Embryonic facial prominence (tissue), 1 donor: Measurements from ENCODE around the gene PDCD10.

Experiments
- DNase-seq: peaks from one replicate; pipeline ENCODE4 v3.0.0-alpha.2; 2016; ENCODE audit errors: extremely low spot score

PDCD10 gene

DNA sequence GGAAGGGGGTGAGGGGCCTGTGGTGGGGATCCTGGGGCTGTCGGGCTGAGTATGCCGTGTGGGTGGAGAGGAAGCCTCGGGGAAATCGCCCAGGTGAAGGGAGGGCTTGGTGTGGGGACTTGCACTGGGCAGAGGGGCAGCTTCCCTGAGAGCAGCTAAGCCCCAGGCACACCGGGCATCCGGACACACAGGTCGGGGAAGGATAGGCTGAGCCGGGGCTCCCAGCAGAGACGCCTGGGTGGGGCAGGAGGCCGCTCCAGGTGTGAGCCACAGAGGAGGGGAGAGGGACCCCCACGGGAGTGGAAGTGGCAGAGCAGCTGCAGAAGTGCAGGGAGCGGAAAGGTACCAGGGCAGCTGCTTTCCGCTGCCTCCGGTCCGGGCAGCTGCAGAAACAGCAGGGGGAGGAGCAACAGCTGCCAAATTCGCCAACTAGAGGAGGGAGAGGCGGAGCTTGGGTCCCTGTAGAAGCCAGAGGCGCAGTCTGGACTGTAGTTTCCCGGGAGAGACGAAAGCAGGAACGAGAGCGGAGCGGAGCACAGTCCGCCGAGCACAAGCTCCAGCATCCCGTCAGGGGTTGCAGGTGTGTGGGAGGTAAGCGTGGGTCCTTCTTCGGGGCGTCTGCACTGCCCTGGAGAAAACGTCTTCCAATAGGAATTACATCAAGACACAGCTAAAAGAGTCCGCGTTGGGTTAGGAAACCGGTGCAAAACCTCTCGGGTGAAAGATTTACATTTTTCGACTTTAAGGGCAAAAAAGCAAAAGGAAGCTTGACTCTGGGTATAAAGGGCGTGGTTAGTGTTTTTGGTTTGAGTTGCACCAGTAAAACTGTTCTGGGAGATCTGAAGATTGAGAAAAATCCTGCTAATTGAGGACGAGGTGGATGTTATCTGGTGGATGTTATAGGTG, 794 bp upstream of the PDCD10 start, which contains the start of gene SERPINI1:
Gene SERPINI1 (plus strand): TSS at position 489 of the 906 bp plus-strand sequence. CDS start 53,408 bp downstream, outside the sequence.
- peak; percentile 79 for DNase-seq

DNA sequence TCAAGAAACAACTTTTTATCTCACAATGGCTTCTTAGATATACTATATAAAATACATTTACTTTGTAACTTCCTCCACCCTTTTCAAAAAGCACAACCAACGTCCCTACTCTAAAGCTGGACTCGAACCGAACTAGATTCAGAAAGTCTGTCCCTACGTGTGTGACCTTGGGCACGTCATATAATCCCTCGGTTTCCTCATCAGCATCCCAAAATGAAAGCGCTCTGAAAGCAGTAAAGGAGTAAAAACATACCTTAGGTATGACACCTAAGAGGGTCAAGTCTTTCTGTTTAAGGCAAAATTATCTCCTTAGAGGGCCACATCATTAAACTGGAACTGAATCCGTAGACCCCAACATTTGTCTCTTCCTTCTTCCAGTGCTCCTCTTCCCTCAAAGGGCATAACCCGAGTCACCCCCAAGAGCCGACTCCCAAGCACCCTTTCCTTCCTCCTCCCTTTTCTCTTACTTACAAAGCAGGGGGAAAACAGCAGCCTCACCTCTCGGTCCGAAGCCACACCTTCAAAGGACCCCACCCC, 663 bp downstream of the PDCD10 start:
- no peak for DNase-seq

DNA sequence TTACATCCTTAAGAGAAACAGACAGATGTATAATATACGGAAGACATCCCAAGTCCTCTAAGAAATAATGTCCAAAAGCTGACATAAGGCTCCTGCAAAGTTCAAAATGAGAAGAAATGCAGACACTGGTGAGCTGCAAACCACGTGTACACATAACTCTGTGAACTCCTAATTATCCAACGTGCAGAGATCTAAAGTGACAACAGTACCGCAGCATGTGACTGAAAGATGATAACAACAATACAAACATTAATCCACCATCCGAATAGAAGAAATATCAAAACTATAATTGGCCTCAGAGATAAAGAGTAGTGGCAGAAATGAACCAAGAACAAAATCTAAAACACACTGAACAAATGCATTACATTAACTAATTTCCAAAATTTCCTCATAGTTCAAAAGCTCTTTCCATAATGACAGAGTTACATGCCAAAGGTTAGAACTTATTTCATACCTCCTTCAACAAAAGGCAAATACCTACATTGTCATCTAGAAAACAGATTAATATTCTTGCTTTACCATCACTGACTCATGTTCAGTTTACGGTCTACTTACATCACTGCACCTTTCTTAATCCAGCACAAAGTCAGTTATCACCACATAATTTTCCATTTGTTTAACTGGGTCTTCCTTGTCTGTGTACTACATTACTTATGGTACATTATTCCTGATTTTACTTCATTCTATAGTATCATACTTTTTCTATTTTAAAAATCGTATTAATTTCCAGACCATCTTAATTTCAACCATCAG, 2.2 kb downstream of the PDCD10 start:
- DNase-seq, result no peak

DNA sequence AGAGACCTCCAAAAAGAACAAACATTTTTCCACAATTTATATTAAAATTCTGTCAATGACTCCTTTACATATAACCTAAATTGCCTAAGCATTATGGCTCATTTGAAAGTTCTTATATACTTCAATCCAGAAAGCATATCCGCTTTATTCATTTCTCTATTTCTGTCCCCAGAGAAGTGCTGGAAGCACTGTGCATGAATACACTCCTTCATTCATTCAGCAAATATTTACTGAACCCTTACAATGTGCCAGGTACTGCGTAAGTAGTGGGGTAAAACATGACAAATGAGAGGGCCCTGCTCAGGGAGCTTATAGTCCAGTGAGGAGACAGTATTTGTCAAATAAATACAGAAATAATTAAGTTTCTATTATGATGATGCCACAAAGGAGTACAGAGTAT, 3.3 kb downstream of the PDCD10 start:
- DNase-seq, result no peak

- no peak for DNase-seq
Observed at GRCh38 chr3:167729591-167729990, 5.1 kb downstream of the PDCD10 start.

GRCh38 chr3:167728632-167729323, 5.9 kb downstream of the PDCD10 start:
- DNase-seq, result no peak

DNA sequence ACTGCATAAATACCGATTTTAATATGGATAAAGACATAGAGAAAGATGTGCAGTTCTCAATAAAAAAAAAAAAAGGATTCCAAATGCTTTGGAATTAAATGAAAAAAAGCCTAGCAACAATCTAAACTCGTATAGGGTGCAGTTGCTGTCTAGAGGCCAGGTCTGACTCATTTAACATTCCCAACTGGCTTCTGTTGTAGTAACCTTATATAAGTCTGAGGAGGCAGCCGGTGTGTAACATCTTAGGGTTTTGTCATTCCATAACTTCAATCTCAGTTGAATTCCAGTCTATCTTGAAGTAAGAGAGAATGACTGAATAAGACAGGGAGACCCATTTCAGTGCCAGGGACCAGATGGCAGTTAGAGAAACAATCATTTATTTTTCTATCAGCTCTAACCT, 6.5 kb downstream of the PDCD10 start:
- DNase-seq, result no peak

DNA sequence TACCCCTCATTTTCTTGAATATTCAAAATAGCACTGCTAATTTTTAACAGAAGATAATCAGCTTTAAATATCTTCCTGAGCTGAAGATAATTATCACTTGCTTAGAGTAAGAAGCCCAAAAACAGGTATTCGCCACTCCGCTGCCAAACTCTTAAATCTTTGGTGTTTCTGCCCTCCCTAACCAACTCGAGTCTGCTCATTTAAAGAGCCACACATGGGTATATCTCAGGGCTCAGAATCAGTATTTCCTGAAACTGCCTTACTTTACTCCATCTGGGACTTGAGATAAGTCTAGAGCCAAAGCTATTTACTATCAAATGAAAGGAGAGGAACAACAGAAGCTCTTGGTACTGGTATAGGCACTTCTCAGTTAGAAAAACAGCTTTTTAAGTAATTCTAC, 10.8 kb downstream of the PDCD10 start:
- DNase-seq, result no peak

GRCh38 chr3:167723025-167723512, 11.6 kb downstream of the PDCD10 start:
- DNase-seq, result no peak

DNA sequence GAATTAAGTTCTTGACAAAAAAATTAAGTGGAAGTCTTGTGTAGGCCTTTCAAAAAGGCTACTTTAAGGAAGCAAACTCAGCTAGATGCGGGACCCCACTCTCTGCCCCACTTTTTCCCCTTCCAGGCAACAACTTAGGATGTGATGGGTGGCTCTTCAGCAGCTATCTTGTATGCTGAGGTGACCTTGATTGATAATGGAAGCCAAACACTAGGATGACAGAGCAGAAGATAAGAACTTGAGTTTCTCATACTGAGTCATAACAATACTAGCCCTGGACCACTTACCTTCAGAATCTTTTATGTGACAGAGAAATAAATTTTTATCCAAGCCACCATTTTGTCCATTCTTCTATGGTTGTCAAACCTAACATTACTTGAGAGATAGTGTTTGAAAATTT, 16.1 kb downstream of the PDCD10 start:
- no peak for DNase-seq

GRCh38 chr3:167716920-167717319, 17.8 kb downstream of the PDCD10 start:
- no peak for DNase-seq

- no peak for DNase-seq
Observed at GRCh38 chr3:167714871-167715270, 19.8 kb downstream of the PDCD10 start.

DNA sequence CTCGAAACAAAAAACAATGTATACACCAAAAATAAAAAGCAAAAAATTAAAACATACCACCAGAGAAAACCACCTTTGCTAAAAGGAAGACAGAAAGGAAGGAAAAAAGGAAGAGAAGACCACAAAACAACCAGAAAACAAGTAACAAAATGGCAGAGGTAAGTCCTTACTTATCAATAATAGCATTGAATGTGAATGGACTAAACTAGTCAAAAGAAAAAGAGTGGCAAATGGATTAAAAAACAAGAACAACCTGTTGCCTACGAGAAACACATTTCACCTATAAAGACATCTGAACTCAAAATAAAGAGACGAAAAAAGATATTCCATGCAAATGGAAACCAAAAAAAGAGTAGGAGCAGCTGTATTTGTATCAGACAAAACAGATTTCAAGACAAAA, 22.2 kb downstream of the PDCD10 start:
- no peak for DNase-seq

DNA sequence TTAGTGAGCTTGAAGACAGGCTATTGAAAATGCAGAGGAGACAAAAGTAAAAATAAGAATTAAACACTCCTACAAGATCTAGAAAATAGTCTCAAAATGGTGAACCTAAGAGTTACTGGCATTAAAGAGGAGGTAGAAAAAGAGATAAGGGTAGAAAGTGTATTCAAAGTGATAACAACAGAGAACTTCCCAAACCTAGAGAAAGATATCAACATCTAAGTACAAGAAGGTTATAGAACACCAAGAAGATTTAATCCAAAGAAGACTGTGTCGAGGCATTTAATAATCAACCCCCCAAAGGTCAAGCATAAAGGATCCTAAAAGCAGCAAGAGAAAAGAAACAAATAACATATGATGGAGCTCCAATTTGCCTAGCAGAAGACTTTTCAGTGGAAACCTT, 23.3 kb downstream of the PDCD10 start:
- no peak for DNase-seq

DNA sequence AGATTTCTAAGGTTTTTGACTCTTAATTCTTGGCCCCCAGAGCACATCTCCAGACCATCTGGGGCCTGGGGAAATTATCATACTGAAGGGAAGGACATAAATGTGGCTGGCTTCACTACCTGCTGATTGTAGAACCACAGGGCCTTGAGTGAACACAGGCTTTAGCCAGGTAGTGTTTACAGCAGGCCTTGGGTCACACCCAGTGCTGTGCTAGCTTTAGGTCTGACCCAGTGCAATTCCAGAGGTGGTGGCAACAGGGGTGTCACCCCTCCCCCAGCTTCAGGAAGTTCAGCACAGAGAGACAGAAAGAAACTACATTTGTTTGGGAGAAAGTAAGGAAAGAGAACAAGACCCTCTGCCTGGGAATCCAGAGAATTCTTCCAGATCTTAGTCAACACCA, 24.1 kb downstream of the PDCD10 start:
- DNase-seq, result no peak

DNA sequence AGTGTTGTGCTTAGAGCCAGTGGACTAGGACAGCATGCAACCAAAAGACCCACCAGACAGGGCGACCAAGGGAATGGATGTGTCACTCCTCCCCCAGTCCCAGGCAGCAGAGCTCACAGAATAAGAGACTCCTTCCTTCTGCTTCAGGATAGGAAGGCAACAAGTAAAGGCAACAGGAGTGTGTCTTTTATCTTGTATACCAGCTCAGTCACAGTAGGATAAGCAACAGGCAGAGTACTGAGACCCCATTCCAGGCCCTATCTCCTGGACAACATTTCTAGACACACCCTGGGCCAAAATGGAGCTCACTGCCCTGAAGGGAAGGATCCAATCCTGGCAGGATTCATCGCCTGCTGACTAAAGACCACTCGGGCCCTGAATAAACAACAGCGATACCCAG, 25.0 kb downstream of the PDCD10 start:
- no peak for DNase-seq

DNA sequence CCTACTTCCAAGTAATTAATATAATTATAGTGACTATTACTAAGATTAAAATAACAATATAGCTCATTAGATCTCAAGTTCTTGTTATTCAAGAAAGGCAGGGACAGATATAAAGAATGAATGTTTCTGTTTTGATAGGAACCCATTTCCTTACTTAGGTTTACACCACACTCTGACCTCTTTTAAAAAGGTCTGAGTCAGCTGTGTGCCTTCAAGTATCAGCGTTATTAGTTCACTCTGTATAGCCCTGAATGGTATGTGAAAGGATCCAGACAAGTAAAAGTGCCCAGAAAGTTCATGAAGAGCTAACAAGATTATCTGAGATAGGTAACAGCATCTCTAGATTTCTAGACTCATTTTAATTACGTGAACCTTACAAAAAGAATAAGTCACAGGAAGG, 28.9 kb downstream of the PDCD10 start:
- no peak for DNase-seq

DNA sequence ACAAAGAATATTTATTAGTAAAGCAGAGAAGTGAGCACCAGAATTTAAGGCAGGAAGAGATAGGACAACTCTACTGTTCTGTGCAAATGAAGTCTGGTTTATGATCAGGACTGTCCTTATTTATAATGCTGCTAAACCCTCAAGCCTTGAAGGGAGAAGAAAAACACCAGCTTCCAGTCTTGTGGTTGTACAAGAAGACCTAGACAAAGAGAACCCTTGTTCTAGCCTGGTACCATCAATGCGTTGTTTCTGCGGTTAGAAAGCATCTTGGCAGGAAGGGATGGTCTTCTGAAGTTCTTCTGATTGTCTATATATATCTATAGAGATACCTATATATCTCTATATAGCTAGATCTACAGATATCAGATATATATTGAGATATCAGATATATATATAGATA, 33.8 kb downstream of the PDCD10 start:
- DNase-seq, result no peak

GRCh38 chr3:167700046-167700445, 34.6 kb downstream of the PDCD10 start:
- no peak for DNase-seq

DNA sequence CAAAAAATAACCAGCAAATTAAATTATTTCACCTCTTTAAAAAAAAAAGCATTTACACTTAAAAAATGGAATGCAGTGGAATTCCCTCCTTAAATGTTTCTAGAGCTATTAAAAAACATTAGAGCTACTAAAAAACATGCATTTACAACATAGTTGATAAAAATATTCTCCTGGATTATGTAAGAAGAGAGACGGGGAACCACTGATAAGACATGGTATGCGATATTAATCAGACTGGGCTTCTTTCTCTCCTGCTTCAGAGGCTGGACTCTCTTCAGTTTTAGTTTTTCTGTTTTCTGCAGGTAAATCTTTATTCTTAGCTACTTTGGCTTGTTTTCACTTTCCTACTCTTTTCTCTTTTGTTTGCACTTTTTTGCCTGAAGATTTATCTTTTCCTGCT, 40.6 kb downstream of the PDCD10 start:
- no peak for DNase-seq

GRCh38 chr3:167691366-167691765, 43.3 kb downstream of the PDCD10 start:
- no peak for DNase-seq
